ENCODE measurements around the gene TPRG1L. TPM values are rescaled to one million over a fixed set of nuclear protein-coding genes. Genes with fewer than 3 reads are reported as not detected.

Gene TPRG1L
- total RNA-seq, 2 experiments from 2014 or later = 6.7 to 7.2 TPM

GRCh38 chr1:3652548-3653285 is 27.9 kb downstream of the TPRG1L start:
- peaks cover 33% of the 10 kb centered on the region for H3K27me3 Mint-ChIP-seq
- no peaks in the 10 kb centered on the region for H3K36me3 Mint-ChIP-seq (ENCODE audit: low read depth)
- no peaks in the 10 kb centered on the region for H3K9me3 Mint-ChIP-seq (ENCODE audit: low read depth)
- peaks cover 24% of the 10 kb centered on the region for H3K4me1 Mint-ChIP-seq
- DNase-seq = no peak
- ATAC-seq = no peak
- H3K4me3 Mint-ChIP-seq = no peak overlapping the region
- H3K27ac Mint-ChIP-seq = no peak overlapping the region
- POLR2A ChIA-PET = no interaction called here
- intact Hi-C loops (cut with DNase I, micrococcal nuclease) = loop anchor here in 1 of 2 experiments (5.0 kb wide), 1 partner anchor 205 kb away; the partner anchor contains the start of genes CEP104 and DFFB
- CTCF ChIA-PET = interaction anchor here (0.8 to 1.0 kb wide), 2 partner anchors 25 to 930 kb away, joined by 3 to 5 read pairs; no protein-coding TSS in a partner anchor

DNA sequence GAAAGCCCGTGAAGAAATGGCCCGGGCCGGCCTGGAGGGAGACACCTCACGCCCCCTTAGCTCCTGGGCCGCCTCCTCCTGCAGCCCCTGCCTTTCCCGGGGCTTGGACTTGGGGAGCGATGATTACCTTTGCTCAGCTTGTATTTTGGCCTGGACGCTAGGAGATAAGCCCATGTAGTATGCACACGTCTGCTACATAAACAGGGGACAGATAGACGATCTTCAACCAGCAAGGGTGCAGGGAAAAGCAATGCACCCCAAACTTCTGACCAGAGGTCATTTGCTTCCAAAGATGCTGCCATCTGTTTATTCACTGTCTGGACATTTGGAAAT is 28.4 kb downstream of the TPRG1L start:
- ATAC-seq (no peak), DNase-seq (no peak)
- Mint-ChIP-seq H3K9me3 (ENCODE audit: low read depth) (no peaks in the 10 kb centered on the region), H3K27me3 (peaks cover 38% of the 10 kb centered on the region), H3K27ac (no peak overlapping the region), H3K4me1 (peaks cover 18% of the 10 kb centered on the region), H3K36me3 (ENCODE audit: low read depth) (no peaks in the 10 kb centered on the region), H3K4me3 (no peak overlapping the region)
- POLR2A ChIA-PET = no interaction called here
- CTCF ChIA-PET = interaction anchor here (0.8 to 1.0 kb wide), 2 partner anchors 24 to 930 kb away, joined by 3 to 5 read pairs; no protein-coding TSS in a partner anchor
- intact Hi-C loops (cut with DNase I, micrococcal nuclease) = loop anchor here in 1 of 2 experiments (5.0 kb wide), 1 partner anchor 204 kb away; the partner anchor contains the start of genes CEP104 and DFFB

DNA sequence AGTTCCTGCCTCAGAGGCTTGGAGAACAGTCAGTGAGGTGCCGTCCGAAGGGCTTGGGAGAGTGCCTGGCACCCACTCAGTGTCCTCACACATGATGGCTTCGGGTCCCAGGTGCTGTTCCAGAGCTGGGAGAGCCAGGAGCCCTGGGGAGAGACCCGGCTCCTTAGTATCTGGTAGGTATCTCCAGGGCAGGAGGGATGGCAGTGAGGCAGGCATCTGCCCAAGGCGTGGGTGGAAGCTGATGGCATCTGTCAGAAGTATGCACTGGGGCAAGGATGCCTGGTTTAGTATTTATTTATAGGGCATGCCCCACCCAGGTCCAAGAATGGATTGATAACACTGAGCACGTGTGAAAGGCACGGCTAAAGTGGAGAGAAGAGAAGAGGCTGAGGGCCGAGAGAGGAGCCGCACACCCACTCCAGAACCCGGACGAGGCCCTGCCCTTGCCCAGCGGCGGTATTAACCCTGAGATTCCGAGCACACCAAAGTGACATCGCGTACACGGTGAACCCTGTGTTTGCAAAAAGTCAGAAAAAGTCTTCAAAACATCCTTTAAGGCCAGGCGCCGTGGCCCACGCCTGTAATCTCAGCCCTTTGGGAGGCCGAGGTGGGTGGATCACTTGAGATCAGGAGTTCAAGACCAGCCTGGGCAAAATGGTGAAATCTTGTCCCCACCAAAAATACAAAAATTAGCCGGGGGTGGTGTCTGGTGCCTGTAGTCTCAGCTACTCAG is 29.9 kb downstream of the TPRG1L start:
- H3K27me3 Mint-ChIP-seq = peaks cover 42% of the 10 kb centered on the region
- H3K9me3 Mint-ChIP-seq (ENCODE audit: low read depth) = no peaks in the 10 kb centered on the region
- CTCF ChIA-PET = interaction anchor here (0.6 kb wide), 1 partner anchor 23 kb away, joined by 3 read pairs; no protein-coding TSS in a partner anchor
- H3K4me3 Mint-ChIP-seq = no peak overlapping the region
- intact Hi-C loops (cut with DNase I, micrococcal nuclease) = loop anchor here in 1 of 2 experiments (5.0 kb wide), 1 partner anchor 203 kb away; the partner anchor contains the start of genes CEP104 and DFFB
- no peak for DNase-seq
- POLR2A ChIA-PET = no interaction called here
- H3K4me1 Mint-ChIP-seq = peaks cover 8% of the 10 kb centered on the region
- H3K36me3 Mint-ChIP-seq (ENCODE audit: low read depth) = no peaks in the 10 kb centered on the region
- ATAC-seq = no peak
- no peak overlapping the region for H3K27ac Mint-ChIP-seq

GRCh38 chr1:3656450-3657095 is 31.8 kb downstream of the TPRG1L start:
- intact Hi-C loops (cut with DNase I, micrococcal nuclease) = no loop called here
- peak; percentile 70 for ATAC-seq
- peaks cover 2% of the 10 kb centered on the region for H3K4me1 Mint-ChIP-seq
- no peaks in the 10 kb centered on the region for H3K9me3 Mint-ChIP-seq (ENCODE audit: low read depth)
- peaks cover 40% of the 10 kb centered on the region for H3K27me3 Mint-ChIP-seq
- ChIA-PET POLR2A (no interaction called here), CTCF (no interaction called here)
- no peak overlapping the region for H3K27ac Mint-ChIP-seq
- no peak overlapping the region for H3K4me3 Mint-ChIP-seq
- H3K36me3 Mint-ChIP-seq (ENCODE audit: low read depth) = no peaks in the 10 kb centered on the region
- DNase-seq = peak; percentile 38

DNA sequence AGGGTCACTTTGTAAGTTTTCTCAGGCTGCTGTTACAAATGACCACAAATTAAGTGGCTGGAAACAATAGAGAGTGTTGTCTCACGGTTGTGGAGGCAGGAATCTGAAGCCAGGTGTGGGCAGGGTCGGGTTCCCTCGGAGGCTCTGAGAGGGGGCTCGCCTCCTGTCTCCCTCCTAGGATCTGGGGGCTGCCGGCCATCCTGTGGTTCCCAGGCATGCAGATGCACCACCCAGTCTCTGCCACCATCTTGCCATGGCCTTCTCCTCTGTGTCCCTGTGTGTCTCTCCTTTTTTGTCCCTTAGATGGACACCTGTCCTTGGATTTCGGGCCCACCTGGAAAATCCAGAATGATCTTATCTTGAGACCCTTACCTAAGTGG is 32.3 kb downstream of the TPRG1L start:
- POLR2A ChIA-PET = no interaction called here

GRCh38 chr1:3657578-3658230 is 32.9 kb downstream of the TPRG1L start:
- DNase-seq = no peak
- H3K4me3 Mint-ChIP-seq = no peak overlapping the region
- ChIA-PET CTCF (no interaction called here), POLR2A (no interaction called here)
- H3K27ac Mint-ChIP-seq = no peak overlapping the region
- peaks cover 40% of the 10 kb centered on the region for H3K27me3 Mint-ChIP-seq
- H3K4me1 Mint-ChIP-seq = peaks cover 2% of the 10 kb centered on the region
- H3K36me3 Mint-ChIP-seq (ENCODE audit: low read depth) = no peaks in the 10 kb centered on the region
- intact Hi-C loops (cut with DNase I, micrococcal nuclease) = no loop called here
- no peak for ATAC-seq
- H3K9me3 Mint-ChIP-seq (ENCODE audit: low read depth) = no peaks in the 10 kb centered on the region

More for the DNA sequence above, 32.3 kb downstream of the TPRG1L start:
- intact Hi-C loops (cut with DNase I, micrococcal nuclease) = no loop called here
- H3K9me3 Mint-ChIP-seq (ENCODE audit: low read depth) = no peaks in the 10 kb centered on the region
- H3K36me3 Mint-ChIP-seq (ENCODE audit: low read depth) = no peaks in the 10 kb centered on the region
- no peak overlapping the region for H3K4me3 Mint-ChIP-seq
- CTCF ChIA-PET = no interaction called here
- ATAC-seq = no peak
- H3K27me3 Mint-ChIP-seq = peaks cover 40% of the 10 kb centered on the region
- DNase-seq = no peak
- H3K27ac Mint-ChIP-seq = no peak overlapping the region
- peaks cover 2% of the 10 kb centered on the region for H3K4me1 Mint-ChIP-seq

- ChIA-PET POLR2A (no interaction called here), CTCF (no interaction called here)
- ATAC-seq (no peak), DNase-seq (no peak)
- Mint-ChIP-seq H3K4me3 (no peak overlapping the region), H3K27me3 (peaks cover 41% of the 10 kb centered on the region), H3K36me3 (ENCODE audit: low read depth) (no peaks in the 10 kb centered on the region), H3K27ac (no peak overlapping the region), H3K9me3 (ENCODE audit: low read depth) (no peaks in the 10 kb centered on the region), H3K4me1 (peaks cover 2% of the 10 kb centered on the region)
- intact Hi-C loops (cut with DNase I, micrococcal nuclease) = no loop called here
Observed at GRCh38 chr1:3658231-3658615, 33.4 kb downstream of the TPRG1L start.

GRCh38 chr1:3659093-3659492 is 34.3 kb downstream of the TPRG1L start:
- Mint-ChIP-seq H3K27ac (no peak overlapping the region), H3K27me3 (peaks cover 34% of the 10 kb centered on the region), H3K4me3 (no peak overlapping the region), H3K9me3 (ENCODE audit: low read depth) (no peaks in the 10 kb centered on the region), H3K4me1 (peaks cover 2% of the 10 kb centered on the region), H3K36me3 (ENCODE audit: low read depth) (no peaks in the 10 kb centered on the region)
- intact Hi-C loops (cut with DNase I, micrococcal nuclease) = no loop called here
- POLR2A ChIA-PET = no interaction called here
- DNase-seq = no peak
- CTCF ChIA-PET = interaction anchor here (0.6 kb wide), 1 partner anchor 19 kb away, joined by 3 read pairs; no protein-coding TSS in a partner anchor
- ATAC-seq = no peak

DNA sequence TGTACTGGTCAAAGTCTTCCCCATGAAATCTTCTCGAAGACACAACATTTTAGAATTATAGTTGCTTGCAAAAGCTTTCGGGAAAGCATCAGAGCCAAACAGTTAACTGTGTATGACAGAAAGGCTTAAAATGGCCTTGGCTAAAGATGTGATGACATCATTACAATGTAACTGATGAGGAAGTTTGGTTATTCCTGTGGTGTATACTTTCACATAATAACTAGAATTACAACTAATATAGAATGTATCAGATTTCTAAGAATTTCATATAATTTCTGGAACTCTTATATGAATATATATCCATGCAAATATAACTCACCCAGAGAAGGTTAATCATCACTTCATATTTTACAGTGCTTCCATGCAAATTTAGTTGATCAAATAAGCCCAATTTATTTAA is 35.9 kb downstream of the TPRG1L start:
- peaks cover 2% of the 10 kb centered on the region for H3K4me1 Mint-ChIP-seq
- CTCF ChIA-PET = no interaction called here
- POLR2A ChIA-PET = no interaction called here
- H3K27ac Mint-ChIP-seq = no peak overlapping the region
- peaks cover 23% of the 10 kb centered on the region for H3K27me3 Mint-ChIP-seq
- ATAC-seq (peak; percentile 25), DNase-seq (no peak)
- no peak overlapping the region for H3K4me3 Mint-ChIP-seq
- no peaks in the 10 kb centered on the region for H3K9me3 Mint-ChIP-seq (ENCODE audit: low read depth)
- H3K36me3 Mint-ChIP-seq (ENCODE audit: low read depth) = no peaks in the 10 kb centered on the region
- intact Hi-C loops (cut with DNase I, micrococcal nuclease) = no loop called here

DNA sequence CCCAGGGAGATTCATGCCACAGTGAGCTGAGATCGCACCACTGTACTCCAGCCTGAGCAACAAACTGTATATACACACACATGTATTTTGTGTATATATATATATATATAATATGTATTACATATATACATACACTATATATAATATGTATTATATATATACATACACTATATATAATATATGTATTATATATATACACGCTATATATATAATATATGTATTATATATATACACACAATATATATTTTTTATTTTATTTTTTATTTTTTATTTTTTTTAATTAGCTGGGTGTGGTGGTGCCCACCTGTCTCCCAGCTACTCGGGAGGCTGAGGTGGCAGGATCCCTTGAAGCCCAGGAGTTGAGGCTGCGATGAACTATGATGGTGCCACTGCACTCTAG is 36.8 kb downstream of the TPRG1L start:
- no peak overlapping the region for H3K27ac Mint-ChIP-seq
- peaks cover 2% of the 10 kb centered on the region for H3K4me1 Mint-ChIP-seq
- DNase-seq (no peak), ATAC-seq (no peak)
- no peaks in the 10 kb centered on the region for H3K36me3 Mint-ChIP-seq (ENCODE audit: low read depth)
- H3K27me3 Mint-ChIP-seq = peaks cover 18% of the 10 kb centered on the region
- intact Hi-C loops (cut with DNase I, micrococcal nuclease) = no loop called here
- H3K4me3 Mint-ChIP-seq = no peak overlapping the region
- H3K9me3 Mint-ChIP-seq (ENCODE audit: low read depth) = no peaks in the 10 kb centered on the region
- ChIA-PET CTCF (no interaction called here), POLR2A (no interaction called here)

GRCh38 chr1:3662080-3662671 is 37.4 kb downstream of the TPRG1L start:
- intact Hi-C loops (cut with DNase I, micrococcal nuclease) = no loop called here
- Mint-ChIP-seq H3K4me1 (peaks cover 2% of the 10 kb centered on the region), H3K4me3 (no peak overlapping the region), H3K36me3 (ENCODE audit: low read depth) (no peaks in the 10 kb centered on the region), H3K27me3 (peaks cover 15% of the 10 kb centered on the region), H3K27ac (no peak overlapping the region), H3K9me3 (ENCODE audit: low read depth) (no peaks in the 10 kb centered on the region)
- ATAC-seq (no peak), DNase-seq (no peak)
- CTCF ChIA-PET = no interaction called here
- POLR2A ChIA-PET = no interaction called here

All from activated CD4-positive, alpha-beta T cell treated with anti-CD3 and anti-CD28 coated beads for 36 hours (primary cell).